ENCODE data around the gene CCDC74A.
"Not testable (repeated sequence)": the region's sequence is repeated elsewhere in the genome, so short reads cannot be mapped to it uniquely, and the experiment has no call there.

CCDC74A gene

DNA sequence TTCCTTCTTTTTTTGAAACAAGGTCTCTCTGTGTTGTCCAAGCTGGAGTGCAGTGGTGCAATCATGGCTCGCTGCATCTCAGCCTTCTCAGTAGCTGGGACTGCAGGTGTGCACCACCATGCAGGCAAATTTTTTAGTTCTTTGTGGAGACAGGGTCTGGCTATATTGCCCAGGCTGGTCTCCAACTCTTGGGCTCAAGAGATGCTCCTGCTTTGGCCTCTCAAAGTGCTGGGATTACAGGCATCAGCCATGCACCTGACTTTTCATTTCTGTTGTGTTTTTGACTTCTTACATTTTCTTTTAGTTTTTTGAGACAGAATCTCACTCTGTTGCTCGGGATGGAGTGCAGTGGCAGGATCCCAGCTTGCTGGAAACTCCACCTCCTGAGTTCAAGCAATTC is 2.4 kb upstream of the CCDC74A start:
- not testable (repeated sequence) for H3K4me1 ChIP-seq (ENCODE audit: control insufficient read depth, insufficient read depth, low read length); H3K9ac ChIP-seq (ENCODE audit: low read length); H3K27me3 ChIP-seq (ENCODE audit: control insufficient read depth, insufficient read depth, low read length); H3K9me3 ChIP-seq (ENCODE audit: control insufficient read depth, low read length); H3K36me3 ChIP-seq (ENCODE audit: control insufficient read depth, insufficient read depth, low read length); H3K4me3 ChIP-seq (ENCODE audit: low read length)

DNA sequence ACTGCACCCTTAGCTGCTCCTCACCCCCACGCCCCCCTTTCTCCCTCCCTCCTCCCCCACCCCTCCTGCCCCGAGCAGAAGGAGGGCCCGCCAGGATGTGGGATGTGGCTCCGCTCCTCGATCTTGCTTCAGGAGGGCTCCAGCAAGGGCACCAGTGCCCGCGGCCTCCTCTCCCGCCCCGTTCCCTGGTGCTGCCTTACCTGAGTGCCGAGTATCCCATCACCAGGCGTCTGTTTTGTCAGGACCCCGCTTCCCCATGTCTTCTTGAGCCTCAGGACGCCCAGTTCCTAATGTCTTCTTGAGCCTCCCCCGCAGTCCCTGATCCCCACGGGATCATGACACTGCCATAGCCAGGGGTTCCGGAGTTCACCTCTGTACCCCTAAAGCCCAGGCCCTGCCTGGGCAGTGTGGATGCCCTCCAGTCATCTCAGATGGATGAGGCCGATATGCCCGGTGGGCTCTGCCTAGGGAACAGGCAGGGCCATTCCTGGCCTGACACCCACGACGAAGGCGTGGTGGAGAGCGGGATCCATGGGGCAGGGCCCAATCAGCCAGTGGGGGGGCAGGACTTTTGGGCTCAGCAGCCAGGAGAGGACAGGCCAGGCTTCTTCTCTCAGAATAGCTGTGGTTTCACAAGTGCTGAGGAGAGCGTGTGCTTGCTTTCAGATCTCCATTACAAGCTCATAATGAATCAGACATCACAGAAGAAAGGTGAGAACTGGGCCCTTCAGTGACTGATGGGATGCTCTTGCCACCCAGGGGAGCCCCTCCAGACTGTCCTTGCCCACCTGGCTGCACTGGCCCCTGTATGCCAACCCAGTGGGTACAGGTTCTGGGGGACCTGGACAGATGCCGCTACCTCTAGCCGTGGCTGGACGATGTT is 1.5 kb downstream of the CCDC74A start:
- not testable (repeated sequence) for H3K4me1 ChIP-seq (ENCODE audit: control insufficient read depth, insufficient read depth, low read length); H3K36me3 ChIP-seq (ENCODE audit: control insufficient read depth, insufficient read depth, low read length); H3K27me3 ChIP-seq (ENCODE audit: control insufficient read depth, insufficient read depth, low read length); H3K9ac ChIP-seq (ENCODE audit: low read length); H3K4me3 ChIP-seq (ENCODE audit: low read length); H3K9me3 ChIP-seq (ENCODE audit: control insufficient read depth, low read length)

DNA sequence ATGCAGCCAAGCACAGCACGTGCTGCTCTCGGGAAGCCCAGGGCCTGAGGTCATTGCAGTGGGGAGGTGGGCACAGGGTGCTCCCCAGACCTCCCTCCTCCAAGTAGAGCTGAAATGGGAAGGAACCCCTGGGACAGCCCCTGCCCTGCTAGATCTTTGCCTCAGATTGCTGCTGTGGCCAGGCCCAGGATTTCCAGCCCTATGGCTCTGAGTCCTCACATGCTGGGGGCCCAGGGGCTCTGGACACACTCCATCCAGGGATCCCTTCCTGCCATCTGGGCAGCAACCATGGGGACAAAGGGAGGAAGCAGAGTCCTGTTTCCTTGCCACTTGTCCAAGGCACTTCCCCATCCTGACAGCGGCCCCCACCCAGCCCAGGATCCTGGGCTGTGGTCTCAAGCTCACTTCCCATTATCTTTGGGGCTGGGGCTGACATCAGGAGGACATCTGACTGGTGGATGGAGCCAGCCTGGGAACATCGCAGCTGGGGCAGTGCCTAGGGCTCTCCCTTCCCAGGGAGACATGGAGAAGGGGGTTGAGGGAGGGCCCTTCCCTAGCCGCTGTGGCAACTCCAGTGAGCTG is 2.3 kb downstream of the CCDC74A start:
- not testable (repeated sequence) for H3K4me1 ChIP-seq (ENCODE audit: control insufficient read depth, insufficient read depth, low read length); H3K4me3 ChIP-seq (ENCODE audit: low read length); H3K9me3 ChIP-seq (ENCODE audit: control insufficient read depth, low read length); H3K27me3 ChIP-seq (ENCODE audit: control insufficient read depth, insufficient read depth, low read length); H3K36me3 ChIP-seq (ENCODE audit: control insufficient read depth, insufficient read depth, low read length); H3K9ac ChIP-seq (ENCODE audit: low read length)

DNA sequence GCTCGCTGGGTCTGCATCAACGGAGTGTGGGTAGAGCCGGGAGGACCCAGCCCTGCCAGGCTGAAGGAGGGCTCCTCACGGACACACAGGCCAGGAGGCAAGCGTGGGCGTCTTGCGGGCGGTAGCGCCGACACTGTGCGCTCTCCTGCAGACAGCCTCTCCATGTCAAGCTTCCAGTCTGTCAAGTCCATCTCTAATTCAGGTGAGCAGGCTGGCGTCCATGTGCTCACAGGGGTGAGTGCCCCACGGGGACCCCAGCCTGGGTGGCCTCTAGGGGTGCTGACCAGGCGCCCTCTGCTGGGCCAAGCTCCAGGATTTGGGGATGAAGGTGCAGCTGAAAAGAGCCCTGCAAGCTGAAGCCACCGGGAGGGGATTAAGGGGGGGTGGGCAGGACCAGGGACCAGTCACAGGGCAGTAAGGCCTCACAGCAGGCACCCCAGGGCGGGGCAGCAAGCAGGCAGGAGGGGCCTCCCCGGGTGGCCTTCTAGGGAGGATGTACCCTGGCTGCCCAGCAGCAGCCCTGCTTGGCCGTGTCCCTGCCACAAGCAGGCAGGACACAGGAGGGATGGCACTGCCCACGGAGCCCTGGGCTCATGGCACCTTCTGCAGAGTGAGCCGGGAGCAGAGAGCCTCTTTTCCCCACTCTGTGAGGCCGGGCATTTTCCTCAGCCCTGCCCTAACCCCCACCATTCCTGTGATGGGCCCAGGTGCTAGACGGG is 3.1 kb downstream of the CCDC74A start:
- not testable (repeated sequence) for H3K4me3 ChIP-seq (ENCODE audit: low read length); H3K27me3 ChIP-seq (ENCODE audit: control insufficient read depth, insufficient read depth, low read length); H3K9me3 ChIP-seq (ENCODE audit: control insufficient read depth, low read length); H3K36me3 ChIP-seq (ENCODE audit: control insufficient read depth, insufficient read depth, low read length); H3K4me1 ChIP-seq (ENCODE audit: control insufficient read depth, insufficient read depth, low read length); H3K9ac ChIP-seq (ENCODE audit: low read length)

DNA sequence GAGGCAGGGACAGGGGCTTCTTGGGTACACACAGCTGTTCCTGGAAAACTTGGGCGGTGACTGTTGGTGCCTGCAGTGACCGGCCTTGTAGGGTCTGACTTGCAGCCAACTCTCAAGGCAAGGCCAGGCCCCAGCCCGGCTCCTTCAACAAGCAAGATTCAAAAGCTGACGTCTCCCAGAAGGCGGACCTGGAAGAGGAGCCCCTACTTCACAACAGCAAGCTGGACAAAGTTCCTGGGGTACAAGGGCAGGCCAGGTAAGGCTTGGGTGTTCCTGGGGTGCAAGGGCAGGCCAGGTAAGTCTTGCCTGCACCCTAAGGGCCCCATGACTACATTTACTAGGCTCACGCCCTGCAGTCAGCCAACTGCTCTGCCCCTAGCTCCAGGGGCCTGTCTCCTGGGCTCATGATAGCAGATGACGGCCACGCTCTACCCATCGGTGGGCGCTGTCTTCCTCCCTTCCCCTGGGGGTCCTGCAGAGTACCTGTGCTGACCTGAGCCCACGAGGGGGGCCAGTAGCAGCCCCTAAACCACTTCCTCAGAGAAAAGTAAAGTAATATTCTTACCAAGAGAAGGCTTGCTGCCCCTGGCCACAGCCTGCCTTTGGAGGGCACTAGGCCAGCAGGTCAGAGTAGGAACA is 4.0 kb downstream of the CCDC74A start:
- H3K9ac ChIP-seq (ENCODE audit: low read length); H3K36me3 ChIP-seq (ENCODE audit: control insufficient read depth, insufficient read depth, low read length); H3K27me3 ChIP-seq (ENCODE audit: control insufficient read depth, insufficient read depth, low read length): not testable (repeated sequence)

DNA sequence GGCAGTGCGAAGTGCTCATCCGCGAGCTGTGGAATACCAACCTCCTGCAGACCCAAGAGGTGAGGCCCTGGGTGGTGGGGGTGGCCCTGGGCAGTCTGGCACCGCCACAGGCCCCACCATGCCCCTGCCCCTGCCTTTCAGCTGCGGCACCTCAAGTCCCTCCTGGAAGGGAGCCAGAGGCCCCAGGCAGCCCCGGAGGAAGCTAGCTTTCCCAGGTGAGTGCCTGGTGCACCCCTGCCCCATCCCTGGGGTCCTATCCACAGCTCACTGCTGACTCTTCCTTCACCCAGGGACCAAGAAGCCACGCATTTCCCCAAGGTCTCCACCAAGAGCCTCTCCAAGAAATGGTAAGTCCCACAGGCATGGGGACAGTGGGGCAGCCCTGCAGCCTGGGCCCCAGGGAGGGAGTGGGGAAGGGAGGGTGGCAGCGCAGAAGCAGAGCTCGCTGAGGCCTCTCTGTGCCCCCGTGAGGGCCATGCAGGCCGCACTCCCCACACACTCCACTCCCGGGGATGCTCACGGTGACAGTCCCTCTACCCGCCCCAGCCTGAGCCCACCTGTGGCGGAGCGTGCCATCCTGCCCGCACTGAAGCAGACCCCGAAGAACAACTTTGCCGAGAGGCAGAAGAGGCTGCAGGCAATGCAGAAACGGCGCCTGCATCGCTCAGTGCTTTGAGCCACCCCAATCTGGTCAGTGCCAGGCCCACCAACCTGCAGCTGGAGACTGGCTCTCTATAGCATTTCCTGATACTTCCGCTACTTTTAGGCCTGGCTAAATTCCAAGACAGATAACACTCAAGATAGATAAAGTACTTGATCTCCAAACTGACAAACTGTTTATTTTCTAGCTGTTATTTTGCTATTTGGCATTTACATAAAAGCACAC is 5.3 kb downstream of the CCDC74A start:
- H3K27me3 ChIP-seq (ENCODE audit: control insufficient read depth, insufficient read depth, low read length); H3K9me3 ChIP-seq (ENCODE audit: control insufficient read depth, low read length); H3K4me3 ChIP-seq (ENCODE audit: low read length); H3K9ac ChIP-seq (ENCODE audit: low read length); H3K36me3 ChIP-seq (ENCODE audit: control insufficient read depth, insufficient read depth, low read length); H3K4me1 ChIP-seq (ENCODE audit: control insufficient read depth, insufficient read depth, low read length): not testable (repeated sequence)

More for the DNA sequence above, 4.0 kb downstream of the CCDC74A start:
- not testable (repeated sequence) for H3K4me1 ChIP-seq (ENCODE audit: control insufficient read depth, insufficient read depth, low read length); H3K4me3 ChIP-seq (ENCODE audit: low read length); H3K9me3 ChIP-seq (ENCODE audit: control insufficient read depth, low read length)

DNA sequence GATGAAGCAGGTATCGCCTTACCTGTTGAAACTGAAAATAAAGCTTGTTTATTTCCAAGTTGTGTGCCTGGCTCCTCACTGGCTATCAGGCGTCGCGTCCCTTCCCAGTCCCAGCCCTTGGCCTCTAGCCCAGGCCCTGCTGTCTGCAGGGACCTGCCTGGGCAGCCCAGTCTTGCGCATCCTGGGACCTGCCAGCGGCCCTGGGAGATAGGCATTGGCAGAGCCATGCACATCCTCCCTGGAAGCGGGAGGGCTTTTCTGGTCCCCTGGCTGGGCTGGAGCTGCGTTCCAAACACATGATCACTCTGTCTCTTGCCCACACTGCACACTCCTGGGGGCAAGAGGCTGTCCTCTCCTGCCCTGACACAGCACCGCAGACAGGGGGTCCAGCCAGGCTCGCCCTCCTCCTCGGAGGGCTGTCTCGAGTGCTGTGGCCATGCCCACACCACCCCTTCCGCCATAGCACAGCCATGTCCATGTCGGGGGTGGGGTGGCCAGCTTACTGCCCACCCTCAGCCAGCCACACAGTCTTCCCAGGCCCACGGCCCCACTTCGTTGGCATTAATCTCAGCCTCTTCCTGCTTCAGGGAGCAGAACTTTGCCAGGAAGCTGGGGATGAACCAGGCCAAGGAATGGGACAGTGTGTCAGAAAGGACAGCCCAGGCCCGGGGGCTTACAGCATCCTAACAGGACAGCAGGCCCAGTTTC is 6.1 kb downstream of the CCDC74A start:
- not testable (repeated sequence) for H3K9ac ChIP-seq (ENCODE audit: low read length); H3K4me1 ChIP-seq (ENCODE audit: control insufficient read depth, insufficient read depth, low read length); H3K27me3 ChIP-seq (ENCODE audit: control insufficient read depth, insufficient read depth, low read length); H3K36me3 ChIP-seq (ENCODE audit: control insufficient read depth, insufficient read depth, low read length); H3K9me3 ChIP-seq (ENCODE audit: control insufficient read depth, low read length); H3K4me3 ChIP-seq (ENCODE audit: low read length)

DNA sequence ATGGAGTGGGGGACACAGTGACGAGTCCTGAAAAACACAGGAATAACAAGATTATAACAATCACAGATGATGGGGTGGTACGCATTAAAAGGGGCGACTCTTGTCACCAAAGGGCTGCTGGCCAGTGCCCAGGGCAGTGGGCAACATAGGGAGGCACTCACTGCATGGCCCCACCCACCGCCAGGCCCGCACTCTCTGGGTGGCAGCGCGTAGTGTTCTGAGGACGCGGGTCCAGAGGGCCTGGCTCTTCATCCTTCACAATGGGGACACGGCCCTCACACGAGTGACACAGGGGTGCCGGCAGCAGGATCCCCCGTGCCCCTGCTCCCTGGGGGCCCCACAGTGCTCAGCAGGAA is 6.6 kb downstream of the CCDC74A start:
- not testable (repeated sequence) for H3K4me1 ChIP-seq (ENCODE audit: control insufficient read depth, insufficient read depth, low read length); H3K36me3 ChIP-seq (ENCODE audit: control insufficient read depth, insufficient read depth, low read length); H3K27me3 ChIP-seq (ENCODE audit: control insufficient read depth, insufficient read depth, low read length); H3K4me3 ChIP-seq (ENCODE audit: low read length); H3K9me3 ChIP-seq (ENCODE audit: control insufficient read depth, low read length); H3K9ac ChIP-seq (ENCODE audit: low read length)

DNA sequence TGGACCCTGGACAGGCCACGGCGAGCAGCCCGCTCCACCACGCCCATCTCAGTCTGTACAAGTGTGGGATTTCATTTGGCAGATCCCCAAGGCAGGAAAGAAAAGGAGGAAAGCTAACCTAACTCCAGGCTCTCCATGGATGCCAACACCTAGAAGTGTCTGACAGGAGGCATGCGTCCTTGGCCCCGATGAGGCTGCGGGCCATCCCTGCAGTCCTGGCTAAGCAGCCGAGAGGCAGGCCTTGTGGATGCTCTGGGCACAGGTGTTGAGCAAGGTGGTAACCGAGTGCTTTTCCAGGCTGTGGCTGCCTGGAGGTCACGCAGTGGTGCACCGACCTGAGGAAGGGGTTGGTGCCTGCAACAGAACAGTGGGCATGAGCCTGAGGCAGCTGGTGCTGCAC is 7.3 kb downstream of the CCDC74A start:
- not testable (repeated sequence) for H3K4me3 ChIP-seq (ENCODE audit: low read length); H3K9ac ChIP-seq (ENCODE audit: low read length); H3K27me3 ChIP-seq (ENCODE audit: control insufficient read depth, insufficient read depth, low read length); H3K9me3 ChIP-seq (ENCODE audit: control insufficient read depth, low read length); H3K4me1 ChIP-seq (ENCODE audit: control insufficient read depth, insufficient read depth, low read length); H3K36me3 ChIP-seq (ENCODE audit: control insufficient read depth, insufficient read depth, low read length)

DNA sequence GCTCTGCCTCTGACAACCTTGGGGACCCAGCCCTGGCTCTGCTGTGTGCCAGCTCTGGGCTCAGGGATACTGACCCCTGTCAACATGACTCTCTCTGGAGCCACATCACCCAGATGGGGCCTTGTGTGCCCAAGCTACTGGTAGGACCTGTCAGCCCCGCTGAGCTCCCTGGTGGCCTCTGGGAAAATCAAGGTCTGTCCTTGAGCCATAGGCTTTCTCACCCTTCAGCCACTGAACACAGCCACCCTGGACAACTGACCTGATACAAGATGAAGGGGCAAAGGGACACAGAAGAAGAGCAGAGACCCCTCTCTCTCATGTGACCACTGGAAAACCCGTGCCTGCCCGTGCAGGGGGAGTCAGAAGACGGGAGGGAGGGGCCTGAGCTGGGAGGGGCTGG is 7.8 kb downstream of the CCDC74A start:
- no peaks in the 10 kb centered on the region for H3K9me3 ChIP-seq (ENCODE audit: control insufficient read depth, low read length)
- no peaks in the 10 kb centered on the region for H3K4me1 ChIP-seq (ENCODE audit: control insufficient read depth, insufficient read depth, low read length)
- H3K9ac ChIP-seq (ENCODE audit: low read length), result no peak overlapping the region
- no peaks in the 10 kb centered on the region for H3K27me3 ChIP-seq (ENCODE audit: control insufficient read depth, insufficient read depth, low read length)
- no peaks in the 10 kb centered on the region for H3K36me3 ChIP-seq (ENCODE audit: control insufficient read depth, insufficient read depth, low read length)
- no peak overlapping the region for H3K4me3 ChIP-seq (ENCODE audit: low read length)

Data from mucosa of stomach (tissue), 1 donor.